ENCODE measurements around the gene CSNK1A1L. TPM values are rescaled to one million over a fixed set of nuclear protein-coding genes. Genes with fewer than 3 reads are reported as not detected.

CSNK1A1L gene
- total RNA-seq, 1 donor from 2014 or later: not detected

DNA sequence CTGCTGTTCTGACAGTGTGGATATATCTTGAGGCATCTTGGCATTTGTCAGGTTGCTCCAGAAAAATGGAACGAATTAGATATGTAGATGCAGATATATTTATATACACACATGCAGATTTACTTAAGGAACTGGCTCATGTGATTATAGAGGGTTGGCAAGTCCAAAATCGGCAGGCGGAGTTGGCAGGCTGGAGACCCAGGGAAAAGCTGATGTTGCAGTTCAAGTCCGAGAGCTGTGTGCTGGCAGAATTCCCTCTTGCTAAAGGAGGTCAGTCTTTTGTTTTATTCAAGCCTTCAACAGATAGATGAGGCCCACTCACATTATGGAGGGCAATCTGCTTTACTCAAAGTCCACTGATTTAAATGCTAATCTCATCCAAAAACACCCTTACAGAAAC is 24.4 kb upstream of the CSNK1A1L start:
- Histone ChIP-seq H3K4me3 (no peak overlapping the region), H3K27ac (no peak overlapping the region), H3K36me3 (no peaks in the 10 kb centered on the region), H3K4me1 (peaks cover 14% of the 10 kb centered on the region), H3K9me3 (no peaks in the 10 kb centered on the region), H3K27me3 (no peaks in the 10 kb centered on the region)
- DNase-seq (ENCODE audit: extremely low spot score in 2 of 2): no peak
- TF ChIP-seq POLR2AphosphoS5 (IDR thresholded peaks at IDR 0.05; ENCODE audit: insufficient read depth in 1 of 2, low read depth in 1 of 2) (no peak), POLR2A (IDR thresholded peaks at IDR 0.05) (no peak)
- TF ChIP-seq, protein P1, sequence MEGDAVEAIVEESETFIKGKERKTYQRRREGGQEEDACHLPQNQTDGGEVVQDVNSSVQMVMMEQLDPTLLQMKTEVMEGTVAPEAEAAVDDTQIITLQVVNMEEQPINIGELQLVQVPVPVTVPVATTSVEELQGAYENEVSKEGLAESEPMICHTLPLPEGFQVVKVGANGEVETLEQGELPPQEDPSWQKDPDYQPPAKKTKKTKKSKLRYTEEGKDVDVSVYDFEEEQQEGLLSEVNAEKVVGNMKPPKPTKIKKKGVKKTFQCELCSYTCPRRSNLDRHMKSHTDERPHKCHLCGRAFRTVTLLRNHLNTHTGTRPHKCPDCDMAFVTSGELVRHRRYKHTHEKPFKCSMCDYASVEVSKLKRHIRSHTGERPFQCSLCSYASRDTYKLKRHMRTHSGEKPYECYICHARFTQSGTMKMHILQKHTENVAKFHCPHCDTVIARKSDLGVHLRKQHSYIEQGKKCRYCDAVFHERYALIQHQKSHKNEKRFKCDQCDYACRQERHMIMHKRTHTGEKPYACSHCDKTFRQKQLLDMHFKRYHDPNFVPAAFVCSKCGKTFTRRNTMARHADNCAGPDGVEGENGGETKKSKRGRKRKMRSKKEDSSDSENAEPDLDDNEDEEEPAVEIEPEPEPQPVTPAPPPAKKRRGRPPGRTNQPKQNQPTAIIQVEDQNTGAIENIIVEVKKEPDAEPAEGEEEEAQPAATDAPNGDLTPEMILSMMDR (IDR thresholded peaks at IDR 0.05): no peak
- intact Hi-C loops (cut with DNase I): no loop called here

- TF ChIP-seq, protein P1 (IDR thresholded peaks at IDR 0.05): no peak
- TF ChIP-seq POLR2AphosphoS5 (IDR thresholded peaks at IDR 0.05; ENCODE audit: insufficient read depth in 1 of 2, low read depth in 1 of 2): no peak
- no peak for TF ChIP-seq POLR2A (IDR thresholded peaks at IDR 0.05)
- Histone ChIP-seq H3K4me3 (no peak overlapping the region), H3K9me3 (no peaks in the 10 kb centered on the region), H3K27me3 (no peaks in the 10 kb centered on the region), H3K4me1 (peaks cover 9% of the 10 kb centered on the region), H3K27ac (no peak overlapping the region), H3K36me3 (no peaks in the 10 kb centered on the region)
- no peak for DNase-seq (ENCODE audit: extremely low spot score in 2 of 2)
- intact Hi-C loops (cut with DNase I): no loop called here
Observed at GRCh38 chr13:37127691-37128241, 22.3 kb upstream of the CSNK1A1L start.

GRCh38 chr13:37123337-37123736 is 17.9 kb upstream of the CSNK1A1L start:
- intact Hi-C loops (cut with DNase I): no loop called here
- TF ChIP-seq POLR2AphosphoS5 (IDR thresholded peaks at IDR 0.05; ENCODE audit: insufficient read depth in 1 of 2, low read depth in 1 of 2) (no peak), POLR2A (IDR thresholded peaks at IDR 0.05) (no peak)
- TF ChIP-seq, protein P1 (IDR thresholded peaks at IDR 0.05): no peak
- no peaks in the 10 kb centered on the region for H3K36me3 ChIP-seq
- no peak for DNase-seq (ENCODE audit: extremely low spot score in 2 of 2)
- no peak overlapping the region for H3K4me3 ChIP-seq
- no peaks in the 10 kb centered on the region for H3K9me3 ChIP-seq
- H3K27ac ChIP-seq: no peak overlapping the region
- H3K4me1 ChIP-seq: peaks cover 9% of the 10 kb centered on the region
- H3K27me3 ChIP-seq: no peaks in the 10 kb centered on the region

DNA sequence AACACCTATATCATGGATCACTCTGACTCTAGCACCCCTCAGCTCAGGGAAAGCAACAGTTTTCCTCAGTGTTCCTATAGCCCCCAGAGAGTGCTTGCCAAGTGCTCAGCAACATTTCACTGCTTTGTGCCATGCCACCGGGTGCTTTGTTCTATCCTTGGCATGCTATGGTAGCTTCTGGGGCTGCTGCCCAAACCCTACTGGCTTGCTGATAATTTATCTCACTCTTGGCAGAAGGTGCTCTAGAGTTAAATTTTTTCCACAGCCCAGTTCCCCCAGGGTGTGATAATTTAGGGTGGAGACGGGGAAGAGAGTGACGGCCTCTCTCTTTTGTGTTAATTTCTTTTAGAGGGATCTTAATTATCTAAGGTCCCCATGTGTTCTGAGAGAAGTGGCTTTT is 12.6 kb upstream of the CSNK1A1L start:
- intact Hi-C loops (cut with DNase I): no loop called here
- no peaks in the 10 kb centered on the region for H3K36me3 ChIP-seq
- no peaks in the 10 kb centered on the region for H3K9me3 ChIP-seq
- H3K27ac ChIP-seq: no peak overlapping the region
- no peak for DNase-seq (ENCODE audit: extremely low spot score in 2 of 2)
- no peaks in the 10 kb centered on the region for H3K27me3 ChIP-seq
- no peak overlapping the region for H3K4me3 ChIP-seq
- H3K4me1 ChIP-seq: no peaks in the 10 kb centered on the region
- TF ChIP-seq POLR2AphosphoS5 (IDR thresholded peaks at IDR 0.05; ENCODE audit: insufficient read depth in 1 of 2, low read depth in 1 of 2): no peak
- TF ChIP-seq, protein P1 (IDR thresholded peaks at IDR 0.05): no peak
- TF ChIP-seq POLR2A (IDR thresholded peaks at IDR 0.05): no peak

DNA sequence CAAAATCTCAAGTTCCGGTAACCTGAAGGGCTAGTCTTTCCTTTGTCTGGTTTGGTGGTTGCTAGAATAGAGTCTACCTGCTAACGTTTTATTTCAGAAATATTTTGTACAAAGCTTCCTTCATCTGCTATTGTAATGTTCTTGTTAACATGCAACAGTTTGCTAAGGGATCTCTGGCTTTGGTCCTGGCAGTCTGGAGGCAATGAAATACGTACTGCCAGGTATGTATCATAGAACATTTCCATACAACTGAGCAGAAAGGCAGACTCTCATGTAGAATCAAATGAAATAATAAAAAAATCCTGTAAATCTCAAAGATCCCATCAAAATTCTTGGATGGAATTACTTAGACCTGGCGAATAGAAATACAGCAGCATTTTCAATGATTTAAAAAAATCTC is 8.8 kb upstream of the CSNK1A1L start:
- Histone ChIP-seq H3K36me3 (no peaks in the 10 kb centered on the region), H3K27ac (no peak overlapping the region), H3K9me3 (no peaks in the 10 kb centered on the region), H3K4me3 (no peak overlapping the region), H3K4me1 (no peaks in the 10 kb centered on the region), H3K27me3 (no peaks in the 10 kb centered on the region)
- DNase-seq (ENCODE audit: extremely low spot score in 2 of 2): no peak
- no peak for TF ChIP-seq POLR2A (IDR thresholded peaks at IDR 0.05)
- no peak for TF ChIP-seq POLR2AphosphoS5 (IDR thresholded peaks at IDR 0.05; ENCODE audit: insufficient read depth in 1 of 2, low read depth in 1 of 2)
- TF ChIP-seq, protein P1 (IDR thresholded peaks at IDR 0.05): no peak
- intact Hi-C loops (cut with DNase I): no loop called here
